Cortex of kidney (tissue), 1 donor: Measurements from ENCODE around the gene ACOT11.
"Not testable (repeated sequence)": the region's sequence is repeated elsewhere in the genome, so short reads cannot be mapped to it uniquely, and the experiment has no call there.

Experiments
- DNase-seq: peaks from one replicate; lab custom pipeline; 2025; lab: John Stamatoyannopoulos, UW

The ACOT11 gene

GRCh38 chr1:54547601-54548388, at the start of gene ACOT11:
Gene ACOT11 (plus strand): TSS chr1:54548228. CDS start chr1:54548310, 82 bp downstream.
- no peak for DNase-seq

GRCh38 chr1:54498383-54499096, 49.5 kb upstream of the ACOT11 start:
- DNase-seq, result no peak

- no peak for DNase-seq
Measured at GRCh38 chr1:54499097-54499359, 49.0 kb upstream of the ACOT11 start.

GRCh38 chr1:54499360-54500106, 48.5 kb upstream of the ACOT11 start:
- DNase-seq, result no peak

- DNase-seq, result no peak
Measured at GRCh38 chr1:54500107-54500431, 48.0 kb upstream of the ACOT11 start.

GRCh38 chr1:54501849-54502248, 46.2 kb upstream of the ACOT11 start:
- no peak for DNase-seq

GRCh38 chr1:54502342-54502741, 45.7 kb upstream of the ACOT11 start:
- no peak for DNase-seq

- no peak for DNase-seq
Measured at GRCh38 chr1:54506594-54506993, 41.4 kb upstream of the ACOT11 start.

- no peak for DNase-seq
Measured at GRCh38 chr1:54507033-54507870, 40.8 kb upstream of the ACOT11 start.

GRCh38 chr1:54510715-54511270, 37.2 kb upstream of the ACOT11 start:
- no peak for DNase-seq

- not testable (repeated sequence) for DNase-seq
Measured at GRCh38 chr1:54513921-54514580, 34.0 kb upstream of the ACOT11 start.

- no peak for DNase-seq
Measured at GRCh38 chr1:54516249-54516920, 31.6 kb upstream of the ACOT11 start.

GRCh38 chr1:54517496-54517895, 30.5 kb upstream of the ACOT11 start:
- no peak for DNase-seq

GRCh38 chr1:54518489-54518888, 29.5 kb upstream of the ACOT11 start:
- no peak for DNase-seq

- DNase-seq, result no peak
Measured at GRCh38 chr1:54519709-54520108, 28.3 kb upstream of the ACOT11 start.

- DNase-seq, result no peak
Measured at GRCh38 chr1:54520631-54521321, 27.3 kb upstream of the ACOT11 start.

GRCh38 chr1:54526565-54526964, 21.5 kb upstream of the ACOT11 start:
- not testable (repeated sequence) for DNase-seq

- no peak for DNase-seq
Measured at GRCh38 chr1:54528613-54529012, 19.4 kb upstream of the ACOT11 start.

GRCh38 chr1:54532033-54532432, 16.0 kb upstream of the ACOT11 start:
- no peak for DNase-seq

- not testable (repeated sequence) for DNase-seq
Measured at GRCh38 chr1:54536656-54537055, 11.4 kb upstream of the ACOT11 start.
